SK-N-SH (cell line): ENCODE data around the gene PRX. TPM values are rescaled to one million over a fixed set of nuclear protein-coding genes. Genes with fewer than 3 reads are reported as not detected.

Experiments
- ELF1 ChIP-seq: IDR thresholded peaks from 2 replicates; pipeline ENCODE4 v1.4.0; 2012
- EZH2phosphoT487 ChIP-seq: fragments of 200-600 bp; sonication (generic); IDR thresholded peaks from 2 replicates; pipeline ENCODE4 v1.6.1; 2017; ENCODE audit warnings: low read depth, mixed run types, mild to moderate bottlenecking, antibody characterized with exemption, moderate library complexity, borderline replicate concordance
- GATA2 ChIP-seq: sonication (generic); formaldehyde crosslinking; IDR thresholded peaks from 2 replicates; pipeline ENCODE4 v1.5.0; 2020; ENCODE audit warnings: mild to moderate bottlenecking, missing genetic modification reagents
- MEF2A ChIP-seq: IDR thresholded peaks from 2 replicates; pipeline ENCODE4 v1.4.0; 2012; ENCODE audit warnings: low read depth, borderline replicate concordance
- NRF1 ChIP-seq: IDR thresholded peaks from 2 replicates; pipeline ENCODE4 v1.6.1; 2012; ENCODE audit warnings: low read depth, mild to moderate bottlenecking, low read length
- RAD21 ChIP-seq: IDR thresholded peaks from 2 replicates; pipeline ENCODE4 v1.6.1; 2012; ENCODE audit warnings: mild to moderate bottlenecking, low read length
- TAF1 ChIP-seq: IDR thresholded peaks from 2 replicates; pipeline ENCODE4 v1.6.1; 2012; ENCODE audit warnings: low read depth, mild to moderate bottlenecking, low read length, moderate library complexity, borderline replicate concordance
- TCF12 ChIP-seq: IDR thresholded peaks from 2 replicates; pipeline ENCODE4 v1.4.0; 2012
- TEAD4 ChIP-seq: IDR thresholded peaks from 2 replicates; pipeline ENCODE4 v1.4.0; 2012; ENCODE audit warnings: mild to moderate bottlenecking, borderline replicate concordance; ENCODE audit not compliant: insufficient read depth
- polyA plus RNA-seq, 3 experiments: library from polyadenylated mRNA; depleted of rRNA; stranded (reverse); fragments of >200 nt; gene quantifications; 2 replicates each; pipeline ENCODE4 v1.2.3, GENCODE V29; 2012
- TF ChIP-seq, protein P1 (sequence below): fragments of 150-350 bp; IDR thresholded peaks from 2 replicates; pipeline ENCODE4 v1.6.1; 2017; ENCODE audit warnings: antibody characterized with exemption, low read length, low read depth, borderline replicate concordance
- TF ChIP-seq, protein P2 (sequence below): IDR thresholded peaks from 2 replicates; pipeline ENCODE4 v1.4.0; 2012; ENCODE audit warnings: low read depth, borderline replicate concordance
- TF ChIP-seq, protein P3 (sequence below): IDR thresholded peaks from 2 replicates; pipeline ENCODE4 v1.6.1; 2012; ENCODE audit warnings: mild to moderate bottlenecking, low read depth, low read length, moderate library complexity

Gene PRX
- polyA plus RNA-seq, 1 of the 3 experiments (the other 2 are of a cell fraction), result 2.2 TPM

DNA sequence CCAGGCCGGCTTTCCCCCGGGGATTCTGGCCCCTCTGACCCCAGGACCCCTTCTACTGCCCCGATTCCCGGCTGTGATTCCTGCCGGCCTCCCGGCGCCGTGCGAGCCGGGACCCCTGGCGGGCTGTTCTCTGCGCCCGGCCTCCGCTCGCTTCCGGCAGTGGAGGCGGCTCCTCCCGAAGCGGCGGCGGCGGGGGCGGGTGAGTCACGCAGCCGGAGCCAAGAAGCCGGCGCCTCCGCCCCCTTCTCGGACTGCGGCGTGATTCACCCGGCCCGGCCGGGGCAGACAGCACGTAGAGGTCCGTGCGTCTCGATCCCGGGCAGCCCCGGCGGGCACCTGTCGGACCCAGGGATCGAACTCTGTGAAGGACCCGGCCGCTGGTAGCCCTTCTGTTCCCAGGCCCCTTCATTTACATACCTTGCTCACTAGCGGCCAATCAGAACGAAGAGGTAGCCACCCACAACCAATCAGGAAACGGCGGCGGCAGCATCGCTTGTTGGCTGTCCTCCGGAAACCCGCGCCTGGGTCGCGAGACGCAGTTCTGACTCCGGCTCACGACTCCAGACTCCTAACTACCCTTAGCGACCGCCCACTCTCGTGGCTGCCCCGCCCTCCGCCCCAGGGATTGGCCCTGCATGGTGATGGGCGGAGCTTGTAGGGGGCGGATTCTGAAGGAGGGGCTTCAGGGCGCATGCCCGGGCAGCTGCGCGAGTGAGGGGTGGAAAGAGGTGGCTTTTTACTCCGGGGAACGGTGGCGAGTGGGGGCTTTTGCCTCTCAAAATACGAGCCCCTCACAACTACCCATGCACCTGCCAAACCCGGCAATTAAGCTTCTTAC lies 12.5 kb upstream of the PRX start, which contains the start of gene SERTAD1 (continued):
- TF ChIP-seq EZH2phosphoT487 (no peak), TCF12 (peak; percentile 1; the same call in 1 of the 2 replicates), TEAD4 (peak; percentile 56; the same call in 1 of the 2 replicates), MEF2A (no peak), GATA2 (CRISPR knock-in tag) (no peak), NRF1 (peak; percentile 92), TAF1 (peak; percentile 84), RAD21 (no peak), ELF1 (0 out of 2 replicates have a peak, but pooled peaks have one; percentile 14)
- TF ChIP-seq, protein P1, sequence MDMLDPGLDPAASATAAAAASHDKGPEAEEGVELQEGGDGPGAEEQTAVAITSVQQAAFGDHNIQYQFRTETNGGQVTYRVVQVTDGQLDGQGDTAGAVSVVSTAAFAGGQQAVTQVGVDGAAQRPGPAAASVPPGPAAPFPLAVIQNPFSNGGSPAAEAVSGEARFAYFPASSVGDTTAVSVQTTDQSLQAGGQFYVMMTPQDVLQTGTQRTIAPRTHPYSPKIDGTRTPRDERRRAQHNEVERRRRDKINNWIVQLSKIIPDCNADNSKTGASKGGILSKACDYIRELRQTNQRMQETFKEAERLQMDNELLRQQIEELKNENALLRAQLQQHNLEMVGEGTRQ, result no peak
- TF ChIP-seq, protein P2, sequence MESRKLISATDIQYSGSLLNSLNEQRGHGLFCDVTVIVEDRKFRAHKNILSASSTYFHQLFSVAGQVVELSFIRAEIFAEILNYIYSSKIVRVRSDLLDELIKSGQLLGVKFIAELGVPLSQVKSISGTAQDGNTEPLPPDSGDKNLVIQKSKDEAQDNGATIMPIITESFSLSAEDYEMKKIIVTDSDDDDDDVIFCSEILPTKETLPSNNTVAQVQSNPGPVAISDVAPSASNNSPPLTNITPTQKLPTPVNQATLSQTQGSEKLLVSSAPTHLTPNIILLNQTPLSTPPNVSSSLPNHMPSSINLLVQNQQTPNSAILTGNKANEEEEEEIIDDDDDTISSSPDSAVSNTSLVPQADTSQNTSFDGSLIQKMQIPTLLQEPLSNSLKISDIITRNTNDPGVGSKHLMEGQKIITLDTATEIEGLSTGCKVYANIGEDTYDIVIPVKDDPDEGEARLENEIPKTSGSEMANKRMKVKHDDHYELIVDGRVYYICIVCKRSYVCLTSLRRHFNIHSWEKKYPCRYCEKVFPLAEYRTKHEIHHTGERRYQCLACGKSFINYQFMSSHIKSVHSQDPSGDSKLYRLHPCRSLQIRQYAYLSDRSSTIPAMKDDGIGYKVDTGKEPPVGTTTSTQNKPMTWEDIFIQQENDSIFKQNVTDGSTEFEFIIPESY, result no peak
- TF ChIP-seq, protein P3, sequence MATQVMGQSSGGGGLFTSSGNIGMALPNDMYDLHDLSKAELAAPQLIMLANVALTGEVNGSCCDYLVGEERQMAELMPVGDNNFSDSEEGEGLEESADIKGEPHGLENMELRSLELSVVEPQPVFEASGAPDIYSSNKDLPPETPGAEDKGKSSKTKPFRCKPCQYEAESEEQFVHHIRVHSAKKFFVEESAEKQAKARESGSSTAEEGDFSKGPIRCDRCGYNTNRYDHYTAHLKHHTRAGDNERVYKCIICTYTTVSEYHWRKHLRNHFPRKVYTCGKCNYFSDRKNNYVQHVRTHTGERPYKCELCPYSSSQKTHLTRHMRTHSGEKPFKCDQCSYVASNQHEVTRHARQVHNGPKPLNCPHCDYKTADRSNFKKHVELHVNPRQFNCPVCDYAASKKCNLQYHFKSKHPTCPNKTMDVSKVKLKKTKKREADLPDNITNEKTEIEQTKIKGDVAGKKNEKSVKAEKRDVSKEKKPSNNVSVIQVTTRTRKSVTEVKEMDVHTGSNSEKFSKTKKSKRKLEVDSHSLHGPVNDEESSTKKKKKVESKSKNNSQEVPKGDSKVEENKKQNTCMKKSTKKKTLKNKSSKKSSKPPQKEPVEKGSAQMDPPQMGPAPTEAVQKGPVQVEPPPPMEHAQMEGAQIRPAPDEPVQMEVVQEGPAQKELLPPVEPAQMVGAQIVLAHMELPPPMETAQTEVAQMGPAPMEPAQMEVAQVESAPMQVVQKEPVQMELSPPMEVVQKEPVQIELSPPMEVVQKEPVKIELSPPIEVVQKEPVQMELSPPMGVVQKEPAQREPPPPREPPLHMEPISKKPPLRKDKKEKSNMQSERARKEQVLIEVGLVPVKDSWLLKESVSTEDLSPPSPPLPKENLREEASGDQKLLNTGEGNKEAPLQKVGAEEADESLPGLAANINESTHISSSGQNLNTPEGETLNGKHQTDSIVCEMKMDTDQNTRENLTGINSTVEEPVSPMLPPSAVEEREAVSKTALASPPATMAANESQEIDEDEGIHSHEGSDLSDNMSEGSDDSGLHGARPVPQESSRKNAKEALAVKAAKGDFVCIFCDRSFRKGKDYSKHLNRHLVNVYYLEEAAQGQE, result no peak; the same call in 1 of the 2 replicates
